Measurements from ENCODE around the gene ADAR.
A peak's percentile ranks its signal among the peaks of the same experiment; 100 is the strongest.

Gene ADAR

GRCh38 chr1:154574716-154575115, 33.3 kb downstream of the ADAR start:
- Histone ChIP-seq H3K9ac (ENCODE audit: insufficient read length) (no peak overlapping the region), H3K9me3 (ENCODE audit: low read depth, low read length) (no peaks in the 10 kb centered on the region), H3K4me3 (no peak overlapping the region), H3K36me3 (ENCODE audit: insufficient read depth, low read length) (peaks cover 12% of the 10 kb centered on the region; the same call in 1 of the 2 replicates), H3K27ac (no peak overlapping the region)
- no peak for DNase-seq (ENCODE audit: low read depth, low spot score)
- no peak for TF ChIP-seq EZH2 (IDR thresholded peaks at IDR 0.05)
- TF ChIP-seq POLR2AphosphoS5 (IDR thresholded peaks at IDR 0.05; ENCODE audit: borderline replicate concordance, low read depth, low read length) = no peak
- no peak for TF ChIP-seq FOXP2 (optimal IDR thresholded peaks at IDR 0.05; ENCODE audit: control extremely low read depth, extremely low read length, insufficient read depth)

DNA sequence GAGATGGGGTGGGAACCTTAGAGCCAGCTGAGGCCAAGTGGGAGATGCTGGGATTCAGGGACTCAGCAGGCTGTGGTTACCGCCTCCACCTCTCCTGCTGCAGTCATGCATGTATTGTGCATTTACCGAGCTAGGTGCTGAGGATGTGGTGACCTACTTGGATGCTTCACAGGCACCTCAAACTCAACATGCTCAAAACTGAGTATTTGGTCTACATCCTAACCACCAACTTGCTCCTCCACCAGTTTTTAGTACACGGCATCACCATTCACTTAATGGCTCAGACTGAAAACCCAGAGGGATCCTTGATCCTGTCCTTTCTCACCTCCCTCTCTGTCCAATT, 34.8 kb downstream of the ADAR start:
- no peak overlapping the region for H3K27ac ChIP-seq
- H3K9me3 ChIP-seq (ENCODE audit: low read depth, low read length) = no peaks in the 10 kb centered on the region
- H3K36me3 ChIP-seq (ENCODE audit: insufficient read depth, low read length) = no peaks in the 10 kb centered on the region; the same call in 1 of the 2 replicates
- DNase-seq (ENCODE audit: low read depth, low spot score) = no peak
- no peak for TF ChIP-seq EZH2 (IDR thresholded peaks at IDR 0.05)
- no peak for TF ChIP-seq POLR2AphosphoS5 (IDR thresholded peaks at IDR 0.05; ENCODE audit: borderline replicate concordance, low read depth, low read length)
- TF ChIP-seq FOXP2 (optimal IDR thresholded peaks at IDR 0.05; ENCODE audit: control extremely low read depth, extremely low read length, insufficient read depth) = no peak
- no peak overlapping the region for H3K4me3 ChIP-seq
- no peak overlapping the region for H3K9ac ChIP-seq (ENCODE audit: insufficient read length)

DNA sequence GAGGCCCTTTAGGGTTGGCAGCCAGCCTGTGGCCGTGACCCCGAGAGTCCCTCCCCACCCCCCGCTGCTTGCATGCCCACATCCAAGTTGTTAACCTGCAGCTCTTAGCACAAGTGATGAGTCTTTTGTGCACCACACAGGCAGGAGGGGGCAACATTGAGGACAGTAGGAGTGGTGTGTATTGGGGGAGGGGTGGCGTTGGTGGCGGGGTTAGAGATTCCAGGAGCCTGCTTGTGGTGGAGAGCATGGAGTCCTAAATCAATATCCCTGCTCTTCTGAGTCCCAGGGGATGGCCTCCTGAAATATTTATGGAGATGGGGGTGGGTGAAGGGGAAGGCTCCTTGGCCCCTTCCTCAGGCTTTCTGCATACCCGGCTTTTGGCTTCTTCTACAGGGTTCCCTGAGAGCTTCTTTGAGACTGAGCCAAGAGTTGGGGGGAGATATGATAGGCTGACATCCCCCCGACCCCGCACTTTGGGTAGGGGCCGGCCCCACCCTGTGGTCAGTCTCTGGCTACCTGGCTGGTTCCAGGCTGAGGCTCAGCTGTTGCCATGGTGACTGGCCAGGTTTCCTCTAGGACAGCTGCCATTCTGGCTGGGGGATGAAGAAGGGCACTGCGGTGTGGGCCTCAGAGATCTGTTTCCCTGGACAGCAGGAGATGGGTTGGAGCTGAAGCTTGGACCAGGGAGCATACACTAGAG, 35.4 kb downstream of the ADAR start:
- DNase-seq (ENCODE audit: low read depth, low spot score) = no peak
- no peak overlapping the region for H3K9ac ChIP-seq (ENCODE audit: insufficient read length)
- H3K27ac ChIP-seq = no peak overlapping the region
- TF ChIP-seq EZH2 (IDR thresholded peaks at IDR 0.05) (no peak), POLR2AphosphoS5 (IDR thresholded peaks at IDR 0.05; ENCODE audit: borderline replicate concordance, low read depth, low read length) (no peak), FOXP2 (optimal IDR thresholded peaks at IDR 0.05; ENCODE audit: control extremely low read depth, extremely low read length, insufficient read depth) (no peak)
- no peaks in the 10 kb centered on the region for H3K36me3 ChIP-seq (ENCODE audit: insufficient read depth, low read length)
- H3K9me3 ChIP-seq (ENCODE audit: low read depth, low read length) = no peaks in the 10 kb centered on the region
- no peak overlapping the region for H3K4me3 ChIP-seq

GRCh38 chr1:154571964-154572288, 36.1 kb downstream of the ADAR start:
- H3K9ac ChIP-seq (ENCODE audit: insufficient read length) = no peak overlapping the region
- H3K4me3 ChIP-seq = no peak overlapping the region
- TF ChIP-seq POLR2AphosphoS5 (IDR thresholded peaks at IDR 0.05; ENCODE audit: borderline replicate concordance, low read depth, low read length) (no peak), EZH2 (IDR thresholded peaks at IDR 0.05) (no peak), FOXP2 (optimal IDR thresholded peaks at IDR 0.05; ENCODE audit: control extremely low read depth, extremely low read length, insufficient read depth) (no peak)
- DNase-seq (ENCODE audit: low read depth, low spot score) = no peak
- H3K27ac ChIP-seq = no peak overlapping the region
- no peaks in the 10 kb centered on the region for H3K36me3 ChIP-seq (ENCODE audit: insufficient read depth, low read length)
- H3K9me3 ChIP-seq (ENCODE audit: low read depth, low read length) = no peaks in the 10 kb centered on the region

GRCh38 chr1:154571244-154571963, 36.6 kb downstream of the ADAR start:
- no peak for DNase-seq (ENCODE audit: low read depth, low spot score)
- TF ChIP-seq POLR2AphosphoS5 (IDR thresholded peaks at IDR 0.05; ENCODE audit: borderline replicate concordance, low read depth, low read length) = no peak
- TF ChIP-seq FOXP2 (optimal IDR thresholded peaks at IDR 0.05; ENCODE audit: control extremely low read depth, extremely low read length, insufficient read depth) = no peak
- TF ChIP-seq EZH2 (IDR thresholded peaks at IDR 0.05) = no peak
- Histone ChIP-seq H3K4me3 (no peak overlapping the region), H3K36me3 (ENCODE audit: insufficient read depth, low read length) (no peaks in the 10 kb centered on the region), H3K9me3 (ENCODE audit: low read depth, low read length) (no peaks in the 10 kb centered on the region), H3K9ac (ENCODE audit: insufficient read length) (no peak overlapping the region), H3K27ac (no peak overlapping the region)

- TF ChIP-seq POLR2AphosphoS5 (IDR thresholded peaks at IDR 0.05; ENCODE audit: borderline replicate concordance, low read depth, low read length) = no peak
- peak overlapping the region; percentile 34 for H3K4me3 ChIP-seq
- H3K27ac ChIP-seq = no peak overlapping the region
- H3K9ac ChIP-seq (ENCODE audit: insufficient read length) = no peak overlapping the region
- H3K36me3 ChIP-seq (ENCODE audit: insufficient read depth, low read length) = no peaks in the 10 kb centered on the region
- DNase-seq (ENCODE audit: low read depth, low spot score) = no peak
- H3K9me3 ChIP-seq (ENCODE audit: low read depth, low read length) = no peaks in the 10 kb centered on the region
Measured at GRCh38 chr1:154568157-154568815, 39.7 kb downstream of the ADAR start.

DNA sequence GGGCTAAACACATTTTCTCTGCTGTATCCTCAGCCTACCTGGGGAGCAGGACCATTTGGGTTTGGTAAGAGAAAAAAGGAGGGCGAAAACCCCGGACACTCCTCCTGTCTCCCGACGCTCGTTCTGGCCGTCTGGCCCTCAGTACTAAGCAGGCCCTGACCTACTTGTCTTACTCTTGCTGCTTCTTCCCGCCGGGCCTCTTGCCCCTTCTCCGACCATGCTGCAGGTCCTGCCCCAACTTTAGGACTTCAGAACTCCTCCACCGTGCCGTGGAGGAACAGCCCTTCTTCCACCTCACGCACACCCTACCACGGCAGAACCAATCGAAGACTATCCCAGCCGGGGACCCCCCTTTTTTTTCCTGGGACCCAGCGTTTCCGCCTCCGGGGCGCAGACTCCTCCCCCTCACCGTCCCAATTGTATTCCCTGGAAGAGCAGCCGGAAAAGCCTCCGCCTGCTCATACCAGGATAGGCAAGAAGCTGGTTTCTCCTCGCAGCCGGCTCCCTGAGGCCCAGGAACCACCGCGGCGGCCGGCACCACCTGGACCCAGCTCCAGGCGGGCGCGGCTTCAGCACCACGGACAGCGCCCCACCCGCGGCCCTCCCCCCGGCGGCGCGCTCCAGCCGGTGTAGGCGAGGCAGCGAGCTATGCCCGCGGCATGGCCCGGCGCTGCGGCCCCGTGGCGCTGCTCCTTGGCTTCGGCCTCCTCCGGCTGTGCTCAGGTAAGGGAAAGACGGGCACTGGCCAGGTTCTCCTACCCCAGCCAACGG, 40.4 kb downstream of the ADAR start, which contains the start of gene CHRNB2:
Gene CHRNB2, plus strand, starts transcription at position 393 of the 771 bp plus-strand sequence. Its CDS starts 267 bp downstream, at position 660.
- no peaks in the 10 kb centered on the region for H3K36me3 ChIP-seq (ENCODE audit: insufficient read depth, low read length)
- no peak within 1 kb of the TSS for H3K9ac ChIP-seq (ENCODE audit: insufficient read length)
- TF ChIP-seq POLR2AphosphoS5 (IDR thresholded peaks at IDR 0.05; ENCODE audit: borderline replicate concordance, low read depth, low read length) (no peak), FOXP2 (optimal IDR thresholded peaks at IDR 0.05; ENCODE audit: control extremely low read depth, extremely low read length, insufficient read depth) (no peak), EZH2 (IDR thresholded peaks at IDR 0.05) (no peak)
- H3K4me3 ChIP-seq = peak within 1 kb of the TSS; percentile 34
- DNase-seq (ENCODE audit: low read depth, low spot score) = no peak
- H3K9me3 ChIP-seq (ENCODE audit: low read depth, low read length) = no peaks in the 10 kb centered on the region
- no peak within 1 kb of the TSS for H3K27ac ChIP-seq

- Histone ChIP-seq H3K4me3 (no peak overlapping the region), H3K9ac (ENCODE audit: insufficient read length) (no peak overlapping the region), H3K36me3 (ENCODE audit: insufficient read depth, low read length) (no peaks in the 10 kb centered on the region), H3K27ac (no peak overlapping the region), H3K9me3 (ENCODE audit: low read depth, low read length) (no peaks in the 10 kb centered on the region)
- DNase-seq (ENCODE audit: low read depth, low spot score) = no peak
- no peak for TF ChIP-seq POLR2AphosphoS5 (IDR thresholded peaks at IDR 0.05; ENCODE audit: borderline replicate concordance, low read depth, low read length)
- no peak for TF ChIP-seq EZH2 (IDR thresholded peaks at IDR 0.05)
Measured at GRCh38 chr1:154565876-154566275, 42.1 kb downstream of the ADAR start.
